HepG2 (cell line): ENCODE results near the gene RUSF1. TPM values are rescaled to one million over a fixed set of nuclear protein-coding genes. Genes with fewer than 3 reads are reported as not detected.
A peak's percentile ranks its signal among the peaks of the same experiment; 100 is the strongest.

Experiments
- AGO1 ChIP-seq: fragments of 200-400 bp; formaldehyde crosslinking; IDR thresholded peaks from 2 replicates; pipeline ENCODE4 v1.6.1; 2017; ENCODE audit warnings: mild to moderate bottlenecking, low read depth, low read length, moderate library complexity; ENCODE audit not compliant: poor library complexity, severe bottlenecking
- CC2D1A ChIP-seq: sonication (generic); formaldehyde crosslinking; IDR thresholded peaks from 2 replicates; pipeline ENCODE4 v1.8.1; 2023; ENCODE audit warnings: mild to moderate bottlenecking, missing genetic modification reagents
- CHD4 ChIP-seq: fragments of 200-600 bp; sonication (generic); IDR thresholded peaks from 2 replicates; pipeline ENCODE4 v1.7.0; 2017; ENCODE audit warnings: mild to moderate bottlenecking, low read length, borderline replicate concordance
- EP300 ChIP-seq, 3 experiments: sonication (generic) in 1 of 3; formaldehyde crosslinking in 1 of 3; IDR thresholded peaks; 2 replicates each; pipeline versions ENCODE4 v1.5.1 to v1.6.1; 2011 to 2020; ENCODE audit warnings: low read depth in 2 of 3, low read length in 2 of 3, borderline replicate concordance in 1 of 3, improper control_type of control experiment in 1 of 3, mild to moderate bottlenecking in 1 of 3, missing genetic modification reagents in 1 of 3, moderate library complexity in 1 of 3
- HES4 ChIP-seq: sonication (generic); formaldehyde crosslinking; IDR thresholded peaks from 2 replicates; pipeline ENCODE4 v1.9.0; 2021; ENCODE audit warnings: mild to moderate bottlenecking, missing genetic modification reagents, borderline replicate concordance
- JUN ChIP-seq: sonication (generic); formaldehyde crosslinking; IDR thresholded peaks from 2 replicates; pipeline ENCODE4 v1.4.0; 2020; ENCODE audit warnings: mild to moderate bottlenecking, missing genetic modification reagents
- NFIB ChIP-seq: sonication (generic); formaldehyde crosslinking; IDR thresholded peaks from 2 replicates; pipeline ENCODE4 v1.9.0; 2021; ENCODE audit warnings: missing genetic modification reagents, mild to moderate bottlenecking, borderline replicate concordance
- PRPF4 ChIP-seq: fragments of 200-400 bp; formaldehyde crosslinking; IDR thresholded peaks from 2 replicates; pipeline ENCODE4 v1.6.1; 2016; ENCODE audit warnings: low read length, low read depth; ENCODE audit not compliant: poor library complexity, severe bottlenecking
- RBAK ChIP-seq: sonication (generic); formaldehyde crosslinking; IDR thresholded peaks from 2 replicates; pipeline ENCODE4 v1.5.1; 2020; ENCODE audit warnings: mild to moderate bottlenecking, missing genetic modification reagents
- SAP130 ChIP-seq: IDR thresholded peaks from 2 replicates; pipeline ENCODE4 v1.6.1; 2016; ENCODE audit warnings: low read depth
- SIN3A ChIP-seq: IDR thresholded peaks from 2 replicates; pipeline ENCODE4 v1.6.1; 2011; ENCODE audit warnings: low read depth, mild to moderate bottlenecking, control low read depth, low read length, borderline replicate concordance
- TCF12 ChIP-seq, 2 experiments: fragments of 450-650 bp in 1 of 2; sonication (generic) in 1 of 2; formaldehyde crosslinking in 1 of 2; IDR thresholded peaks; 2 replicates each; pipeline versions ENCODE4 v1.6.1 to v1.8.0; 2017 to 2022; ENCODE audit warnings: antibody characterized with exemption in 1 of 2, mild to moderate bottlenecking in 1 of 2, missing genetic modification reagents in 1 of 2, moderate library complexity in 1 of 2
- ZBTB3 ChIP-seq: sonication (generic); formaldehyde crosslinking; IDR thresholded peaks from 2 replicates; pipeline ENCODE4 v1.4.0; 2020; ENCODE audit warnings: low read depth, mild to moderate bottlenecking, moderate library complexity, missing genetic modification reagents, borderline replicate concordance
- ZMYM4 ChIP-seq: sonication (generic); formaldehyde crosslinking; IDR thresholded peaks from 2 replicates; pipeline ENCODE4 v1.8.1; 2023; ENCODE audit warnings: mild to moderate bottlenecking, missing genetic modification reagents
- ZNF382 ChIP-seq: sonication (generic); formaldehyde crosslinking; IDR thresholded peaks from 2 replicates; pipeline ENCODE4 v1.5.0; 2020; ENCODE audit warnings: missing genetic modification reagents, mild to moderate bottlenecking, borderline replicate concordance
- ZNF7 ChIP-seq: IDR thresholded peaks from 2 replicates; pipeline ENCODE4 v1.6.1; 2016; ENCODE audit warnings: missing biosample characterization, missing genetic modification reagents
- ZNF775 ChIP-seq: sonication (generic); formaldehyde crosslinking; IDR thresholded peaks from 2 replicates; pipeline ENCODE4 v1.4.0; 2020; ENCODE audit warnings: missing genetic modification reagents, mild to moderate bottlenecking, moderate library complexity, borderline replicate concordance
- ZNF781 ChIP-seq: sonication (generic); formaldehyde crosslinking; IDR thresholded peaks from 2 replicates; pipeline ENCODE4 v1.5.1; 2020; ENCODE audit warnings: borderline replicate concordance, mild to moderate bottlenecking, missing genetic modification reagents; ENCODE audit errors: not compliant biosample characterization
- ZSCAN31 ChIP-seq: sonication (generic); formaldehyde crosslinking; IDR thresholded peaks from 2 replicates; pipeline ENCODE4 v1.5.0; 2020; ENCODE audit warnings: low read depth, mild to moderate bottlenecking, missing genetic modification reagents
- polyA plus RNA-seq, 8 experiments: library from polyadenylated mRNA; depleted of rRNA in 3 of 8; stranded (reverse) in 7 of 8; unstranded in 1 of 8; fragments of >200 nt; fragmentation: Illumina TruSeq in 4 of 8; extraction: Trizol in 4 of 8; gene quantifications; 2 replicates each; pipeline versions ENCODE4 v1.2.1 to v1.2.3, GENCODE V29; 2011 to 2016; ENCODE audit warnings: low read depth in 4 of 8, missing spikeins in 1 of 8, mixed read lengths in 1 of 8; ENCODE audit not compliant: insufficient read depth in 1 of 8
- total RNA-seq, 5 experiments: library from RNA; depleted of rRNA; stranded (reverse); fragments of >200 nt; fragmentation: Illumina TruSeq; extraction: Trizol; gene quantifications; 2 replicates each; pipeline ENCODE4 v1.2.3, GENCODE V29; 2016; ENCODE audit warnings: low read depth in 1 of 5
- TF ChIP-seq, protein P1 (sequence below): IDR thresholded peaks from 2 replicates; pipeline ENCODE4 v1.6.1; 2012; ENCODE audit warnings: low read depth, low read length, improper control_type of control experiment
- TF ChIP-seq, protein P2 (sequence below): sonication (generic); formaldehyde crosslinking; IDR thresholded peaks from 2 replicates; pipeline ENCODE4 v1.4.0; 2020; ENCODE audit warnings: missing genetic modification reagents, borderline replicate concordance
- TF ChIP-seq, protein P3 (sequence below): IDR thresholded peaks from 2 replicates; pipeline ENCODE4 v1.6.1; 2016

Gene RUSF1
- total and polyA plus RNA-seq, 2 of the 13 experiments (the other 11 are each of a cell fraction or from before 2014, with no cell fraction given) = 40.8 to 50.2 TPM

DNA sequence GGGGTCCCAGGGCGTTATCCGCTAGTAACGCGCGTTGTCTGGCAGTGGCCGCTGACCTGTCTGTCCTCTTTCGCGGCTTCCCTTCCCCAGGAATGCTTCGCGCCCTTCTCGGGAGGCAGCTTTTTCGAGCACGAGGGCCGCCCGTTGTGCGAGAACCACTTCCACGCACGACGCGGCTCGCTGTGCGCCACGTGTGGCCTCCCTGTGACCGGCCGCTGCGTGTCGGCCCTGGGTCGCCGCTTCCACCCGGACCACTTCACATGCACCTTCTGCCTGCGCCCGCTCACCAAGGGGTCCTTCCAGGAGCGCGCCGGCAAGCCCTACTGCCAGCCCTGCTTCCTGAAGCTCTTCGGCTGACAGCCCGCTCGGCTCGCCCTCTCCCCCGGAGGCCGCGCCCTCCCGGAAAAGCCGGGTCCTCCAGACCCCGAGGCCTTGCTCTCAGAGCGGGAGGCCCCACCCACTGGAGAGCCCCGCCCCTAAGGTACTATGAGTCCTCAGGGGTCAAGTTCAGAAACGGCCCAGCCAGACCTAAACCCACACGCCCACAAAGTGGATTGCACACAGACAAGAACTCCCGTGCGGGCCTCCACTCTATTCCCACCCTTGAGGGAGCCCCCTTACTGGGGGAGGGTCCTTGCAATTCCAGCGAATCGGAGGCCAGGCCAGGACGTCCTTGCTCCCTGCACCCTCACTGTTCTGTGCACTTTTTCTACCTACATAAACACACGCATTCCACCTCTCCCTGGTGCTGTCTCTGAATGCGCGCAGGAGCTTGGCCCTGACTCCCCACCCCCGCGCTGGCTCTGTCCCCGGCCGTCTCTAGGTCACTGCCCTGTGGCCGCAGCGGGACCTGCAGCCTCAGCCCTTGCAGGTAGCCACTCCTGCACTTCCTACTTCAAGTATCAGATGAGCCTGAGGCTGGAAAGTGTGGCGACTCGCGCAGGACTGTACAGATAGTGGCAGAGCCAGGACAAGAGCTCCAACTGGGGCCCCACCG, 30.7 kb downstream of the RUSF1 start (continued):
- TF ChIP-seq, protein P1, sequence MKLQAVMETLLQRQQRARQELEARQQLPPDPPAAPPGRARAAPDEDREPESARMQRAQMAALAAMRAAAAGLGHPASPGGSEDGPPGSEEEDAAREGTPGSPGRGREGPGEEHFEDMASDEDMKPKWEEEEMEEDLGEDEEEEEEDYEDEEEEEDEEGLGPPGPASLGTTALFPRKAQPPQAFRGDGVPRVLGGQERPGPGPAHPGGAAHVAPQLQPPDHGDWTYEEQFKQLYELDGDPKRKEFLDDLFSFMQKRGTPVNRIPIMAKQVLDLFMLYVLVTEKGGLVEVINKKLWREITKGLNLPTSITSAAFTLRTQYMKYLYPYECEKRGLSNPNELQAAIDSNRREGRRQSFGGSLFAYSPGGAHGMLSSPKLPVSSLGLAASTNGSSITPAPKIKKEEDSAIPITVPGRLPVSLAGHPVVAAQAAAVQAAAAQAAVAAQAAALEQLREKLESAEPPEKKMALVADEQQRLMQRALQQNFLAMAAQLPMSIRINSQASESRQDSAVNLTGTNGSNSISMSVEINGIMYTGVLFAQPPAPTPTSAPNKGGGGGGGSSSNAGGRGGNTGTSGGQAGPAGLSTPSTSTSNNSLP = no peak
- TF ChIP-seq, protein P2, sequence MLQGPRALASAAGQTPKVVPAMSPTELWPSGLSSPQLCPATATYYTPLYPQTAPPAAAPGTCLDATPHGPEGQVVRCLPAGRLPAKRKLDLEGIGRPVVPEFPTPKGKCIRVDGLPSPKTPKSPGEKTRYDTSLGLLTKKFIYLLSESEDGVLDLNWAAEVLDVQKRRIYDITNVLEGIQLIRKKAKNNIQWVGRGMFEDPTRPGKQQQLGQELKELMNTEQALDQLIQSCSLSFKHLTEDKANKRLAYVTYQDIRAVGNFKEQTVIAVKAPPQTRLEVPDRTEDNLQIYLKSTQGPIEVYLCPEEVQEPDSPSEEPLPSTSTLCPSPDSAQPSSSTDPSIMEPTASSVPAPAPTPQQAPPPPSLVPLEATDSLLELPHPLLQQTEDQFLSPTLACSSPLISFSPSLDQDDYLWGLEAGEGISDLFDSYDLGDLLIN = peak; percentile 50; the same call in 1 of the 2 replicates
- TF ChIP-seq, protein P3, sequence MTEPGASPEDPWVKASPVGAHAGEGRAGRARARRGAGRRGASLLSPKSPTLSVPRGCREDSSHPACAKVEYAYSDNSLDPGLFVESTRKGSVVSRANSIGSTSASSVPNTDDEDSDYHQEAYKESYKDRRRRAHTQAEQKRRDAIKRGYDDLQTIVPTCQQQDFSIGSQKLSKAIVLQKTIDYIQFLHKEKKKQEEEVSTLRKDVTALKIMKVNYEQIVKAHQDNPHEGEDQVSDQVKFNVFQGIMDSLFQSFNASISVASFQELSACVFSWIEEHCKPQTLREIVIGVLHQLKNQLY = no peak
- TF ChIP-seq PRPF4 (no peak), NFIB (CRISPR knock-in tag) (no peak), EP300 (IDR thresholded peaks at IDR 0.05; ENCODE audit: low read depth in 2 of 2, low read length in 2 of 2) (no peak; a peak in 1 of 4 replicates), EP300 (CRISPR knock-in tag; IDR thresholded peaks at IDR 0.05; ENCODE audit: borderline replicate concordance) (peak; percentile 26), CHD4 (0 out of 2 replicates have a peak, but pooled peaks have one; percentile 48), HES4 (CRISPR knock-in tag) (peak; percentile 29; the same call in 1 of the 2 replicates), ZMYM4 (peak; percentile 81; the same call in 1 of the 2 replicates), ZNF7 (no peak), ZNF775 (CRISPR knock-in tag) (no peak), AGO1 (no peak), SAP130 (CRISPR knock-in tag) (peak; percentile 82), ZSCAN31 (CRISPR knock-in tag) (no peak), JUN (no peak), TCF12 (IDR thresholded peaks at IDR 0.05) (no peak), TCF12 (CRISPR knock-in tag; IDR thresholded peaks at IDR 0.05) (peak; percentile 20), RBAK (no peak), CC2D1A (CRISPR knock-in tag) (no peak), ZNF382 (CRISPR knock-in tag) (no peak), SIN3A (peak; percentile 44; the same call in 1 of the 2 replicates), ZBTB3 (CRISPR knock-in tag) (0 out of 2 replicates have a peak, but pooled peaks have one; percentile 61), ZNF781 (peak; percentile 40)
